ENCODE data around the gene SLC9B2.

GRCh38 chr4:103021120-103021519 lies 55.4 kb downstream of the SLC9B2 start:
- no peak for TF ChIP-seq EP300 (IDR thresholded peaks at IDR 0.05; ENCODE audit: borderline replicate concordance in 1 of 2, low read depth in 1 of 2, low read length in 1 of 2)
- no peak for TF ChIP-seq CTCF (IDR thresholded peaks at IDR 0.05)
- no peak for TF ChIP-seq EZH2phosphoT487 (IDR thresholded peaks at IDR 0.05; ENCODE audit: borderline replicate concordance, low read depth)
- no peak for TF ChIP-seq RAD21 (IDR thresholded peaks at IDR 0.05; ENCODE audit: low read length)
- TF ChIP-seq PBX3 (IDR thresholded peaks at IDR 0.05) = no peak
- no peak for TF ChIP-seq CHD2 (IDR thresholded peaks at IDR 0.05; ENCODE audit: low read length, partially characterized antibody)
- no peak for TF ChIP-seq ZBTB33 (IDR thresholded peaks at IDR 0.05; ENCODE audit: borderline replicate concordance, low read depth)
- TF ChIP-seq TAF1 (IDR thresholded peaks at IDR 0.05; ENCODE audit: borderline replicate concordance, low read depth, low read length) = no peak
- TF ChIP-seq REST (IDR thresholded peaks at IDR 0.05; ENCODE audit: low read depth, low read length) = no peak
